Measurements from ENCODE around the gene ZBTB32.

GRCh38 chr19:35733180-35734125, 29.1 kb downstream of the ZBTB32 start:
- TF ChIP-seq, protein P1, sequence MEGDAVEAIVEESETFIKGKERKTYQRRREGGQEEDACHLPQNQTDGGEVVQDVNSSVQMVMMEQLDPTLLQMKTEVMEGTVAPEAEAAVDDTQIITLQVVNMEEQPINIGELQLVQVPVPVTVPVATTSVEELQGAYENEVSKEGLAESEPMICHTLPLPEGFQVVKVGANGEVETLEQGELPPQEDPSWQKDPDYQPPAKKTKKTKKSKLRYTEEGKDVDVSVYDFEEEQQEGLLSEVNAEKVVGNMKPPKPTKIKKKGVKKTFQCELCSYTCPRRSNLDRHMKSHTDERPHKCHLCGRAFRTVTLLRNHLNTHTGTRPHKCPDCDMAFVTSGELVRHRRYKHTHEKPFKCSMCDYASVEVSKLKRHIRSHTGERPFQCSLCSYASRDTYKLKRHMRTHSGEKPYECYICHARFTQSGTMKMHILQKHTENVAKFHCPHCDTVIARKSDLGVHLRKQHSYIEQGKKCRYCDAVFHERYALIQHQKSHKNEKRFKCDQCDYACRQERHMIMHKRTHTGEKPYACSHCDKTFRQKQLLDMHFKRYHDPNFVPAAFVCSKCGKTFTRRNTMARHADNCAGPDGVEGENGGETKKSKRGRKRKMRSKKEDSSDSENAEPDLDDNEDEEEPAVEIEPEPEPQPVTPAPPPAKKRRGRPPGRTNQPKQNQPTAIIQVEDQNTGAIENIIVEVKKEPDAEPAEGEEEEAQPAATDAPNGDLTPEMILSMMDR (IDR thresholded peaks at IDR 0.05 in 2 of 3, conservative IDR thresholded peaks at IDR 0.05 in 1 of 3; ENCODE audit: borderline replicate concordance in 1 of 3, insufficient read depth in 1 of 3, low read depth in 2 of 3, low read length in 2 of 3), result no peak
- no peak for TF ChIP-seq RAD21 (IDR thresholded peaks at IDR 0.05; ENCODE audit: low read depth)
- no peak for TF ChIP-seq REST (IDR thresholded peaks at IDR 0.05; ENCODE audit: low read depth)

Measured in HCT116 (cell line).